SU-DHL-6 (cell line): ENCODE data around the gene MRPL38.

Source experiments
- CTCF ChIP-seq: fragments of 200-600 bp; sonication (generic); IDR thresholded peaks from one replicate; pipeline ENCODE4 v1.5.1; 2017; ENCODE audit warnings: antibody characterized with exemption, mild to moderate bottlenecking, low read length, moderate library complexity; ENCODE audit not compliant: insufficient read depth, poor library complexity, severe bottlenecking
- EZH2phosphoT487 ChIP-seq: fragments of 200-600 bp; sonication (generic), shearing (Covaris generic); conservative IDR thresholded peaks from 2 replicates; pipeline ENCODE4 v1.6.1; 2018; ENCODE audit warnings: mild to moderate bottlenecking, antibody characterized with exemption, low read length, moderate library complexity, mixed read lengths

GRCh38 chr17:75850928-75851692, 53.6 kb downstream of the MRPL38 start:
- TF ChIP-seq CTCF (no peak), EZH2phosphoT487 (no peak)
